NCI-H1930 (cell line): ENCODE data around the gene HTT.

Experiments used
- DNase-seq, 2 experiments: peaks; one replicate each; lab custom pipeline; 2025; lab: John Stamatoyannopoulos, UW

The HTT gene

DNA sequence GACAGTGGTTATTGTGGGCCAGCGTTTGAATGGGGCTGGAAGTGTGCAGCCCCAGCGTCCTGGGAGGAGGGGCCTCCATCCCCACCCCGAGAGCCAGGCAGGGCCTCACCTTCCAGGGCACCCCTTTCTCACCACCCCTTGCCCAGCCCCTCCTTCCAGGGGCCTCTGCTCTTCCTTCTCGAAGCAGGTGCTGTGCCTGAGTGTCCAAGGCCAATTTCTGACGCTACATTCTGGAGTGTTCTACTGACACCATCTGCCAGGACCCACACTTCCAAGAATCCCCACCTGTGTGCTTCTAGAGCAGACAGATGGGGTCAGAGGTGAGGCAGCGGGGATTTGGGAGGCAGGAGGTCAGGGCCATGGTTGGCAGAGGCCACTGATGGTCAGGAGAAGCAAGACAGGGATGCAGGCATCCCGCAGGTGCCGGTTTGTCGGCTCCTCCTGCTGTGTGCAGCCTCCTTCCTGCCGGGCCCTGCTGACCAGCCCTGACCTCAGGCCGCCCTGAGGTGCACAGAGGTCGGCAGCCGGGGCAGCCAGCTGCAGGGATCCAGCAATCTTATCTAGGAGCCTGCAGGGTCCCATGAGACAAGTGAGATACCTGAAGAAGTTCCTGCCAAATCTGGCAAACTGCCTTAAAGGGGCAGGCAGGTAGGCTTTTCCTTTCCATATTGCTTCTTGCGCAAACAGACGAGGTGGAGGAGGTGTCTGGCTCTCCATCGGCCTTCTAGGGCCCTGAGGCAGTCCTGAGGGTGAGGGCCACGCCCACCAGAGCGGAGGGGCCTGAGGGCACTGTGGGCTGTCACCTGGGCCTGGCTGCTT lies 193.3 kb downstream of the HTT start:
- no peak for DNase-seq

DNA sequence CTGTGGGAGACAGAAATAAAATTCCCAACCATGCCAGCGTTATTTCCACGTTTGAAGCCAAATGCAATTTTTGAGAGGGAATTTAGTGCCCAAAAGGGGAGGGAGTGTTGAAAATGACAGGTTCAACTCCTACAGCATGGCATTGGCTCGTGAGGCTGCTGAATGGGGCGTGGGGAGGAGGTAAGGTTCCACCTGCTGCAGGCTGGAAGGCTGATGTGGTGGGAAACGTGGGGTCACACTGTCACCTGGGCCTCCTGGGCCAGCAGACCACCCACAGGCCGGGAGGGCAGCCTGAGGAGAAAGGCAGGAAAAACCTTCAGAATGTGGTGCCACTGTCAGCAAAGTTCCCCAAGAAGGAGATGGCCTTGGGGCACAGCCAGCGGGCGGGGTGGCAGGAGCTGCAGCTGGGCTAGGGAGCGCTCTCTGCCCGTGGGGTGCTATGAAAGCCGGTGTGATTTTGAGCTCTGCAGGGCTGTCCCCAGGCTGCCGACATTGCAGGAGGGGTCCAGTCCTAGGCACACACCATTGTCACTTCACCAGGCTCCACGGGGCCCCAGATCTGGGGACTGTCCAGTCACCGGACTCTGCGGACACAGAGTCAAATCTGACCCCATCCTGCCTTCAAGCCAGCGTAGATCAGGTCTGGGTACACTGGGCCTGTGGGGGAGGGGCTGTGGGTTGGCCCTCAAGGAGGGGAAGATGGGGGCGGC lies 194.1 kb downstream of the HTT start:
- DNase-seq, result no peak

DNA sequence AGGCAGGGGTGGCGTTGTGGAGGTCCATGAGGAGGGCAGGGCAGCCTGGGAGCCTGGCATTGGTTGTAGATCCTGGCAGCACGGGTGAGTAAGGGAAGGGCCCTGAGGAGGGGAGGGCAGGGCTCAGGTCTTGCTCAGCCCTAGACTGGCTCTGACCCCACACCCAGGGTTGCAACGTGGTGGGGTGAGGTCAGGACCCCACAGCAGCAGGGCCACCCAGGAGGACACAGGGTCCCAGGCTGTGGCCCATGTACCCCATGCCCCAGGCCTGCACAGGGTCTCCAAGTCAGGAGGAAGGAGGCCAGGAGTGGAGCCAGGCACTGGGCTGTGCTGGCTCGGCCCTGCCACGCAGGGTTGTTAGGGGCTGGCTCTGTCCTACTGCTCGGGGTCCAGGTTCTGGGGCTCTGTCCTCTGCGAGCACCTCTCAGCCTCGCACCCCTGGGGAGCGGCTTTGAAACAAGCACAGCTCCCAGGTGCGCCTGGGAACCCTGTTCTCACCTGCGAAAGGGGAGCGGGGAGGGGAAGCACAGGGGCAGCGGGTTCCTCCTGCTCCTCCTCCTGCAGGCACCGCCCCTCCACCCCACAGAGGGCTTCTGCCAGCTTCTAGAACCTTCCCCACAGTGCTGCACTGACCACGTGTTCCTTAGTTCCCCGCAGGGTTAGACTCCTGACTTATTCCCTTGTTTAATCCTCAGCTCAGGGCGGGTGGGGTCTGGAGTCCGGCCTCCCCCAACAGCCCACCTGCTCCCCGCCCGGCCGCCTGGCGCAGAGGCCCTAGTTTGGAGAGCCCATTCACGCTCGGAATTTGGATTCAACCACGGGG lies 194.8 kb downstream of the HTT start:
- DNase-seq, result no peak

DNA sequence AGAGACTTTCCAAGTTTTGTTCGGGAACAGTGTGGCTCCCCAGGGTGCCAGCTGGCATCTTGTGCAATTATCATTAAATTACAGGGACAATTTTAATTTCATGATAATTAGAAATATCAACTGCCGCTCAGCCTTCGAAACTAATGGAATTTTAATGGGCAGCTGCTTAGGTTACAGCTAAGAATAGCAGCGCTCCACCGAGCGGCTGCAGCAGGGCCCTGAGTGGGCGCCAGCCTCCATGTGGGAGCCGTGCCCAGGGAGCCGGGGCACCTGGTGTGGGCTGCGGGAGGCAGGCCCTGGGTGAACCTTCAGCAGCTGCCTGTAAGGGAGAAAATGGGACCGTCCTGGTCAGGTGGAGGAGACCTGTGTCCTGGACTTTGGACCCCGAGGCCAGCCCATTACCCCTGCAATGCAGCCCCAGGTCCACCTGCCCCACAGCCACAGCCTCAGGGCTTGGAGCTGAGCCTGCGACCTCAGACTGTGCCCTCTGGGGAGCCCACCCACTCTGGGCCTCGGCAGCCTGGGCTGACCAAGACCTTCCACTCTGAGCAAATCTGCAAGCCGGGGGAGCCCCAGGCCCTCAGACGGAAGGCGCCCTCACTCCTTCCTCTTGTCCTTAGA lies 195.6 kb downstream of the HTT start:
- no peak for DNase-seq

DNA sequence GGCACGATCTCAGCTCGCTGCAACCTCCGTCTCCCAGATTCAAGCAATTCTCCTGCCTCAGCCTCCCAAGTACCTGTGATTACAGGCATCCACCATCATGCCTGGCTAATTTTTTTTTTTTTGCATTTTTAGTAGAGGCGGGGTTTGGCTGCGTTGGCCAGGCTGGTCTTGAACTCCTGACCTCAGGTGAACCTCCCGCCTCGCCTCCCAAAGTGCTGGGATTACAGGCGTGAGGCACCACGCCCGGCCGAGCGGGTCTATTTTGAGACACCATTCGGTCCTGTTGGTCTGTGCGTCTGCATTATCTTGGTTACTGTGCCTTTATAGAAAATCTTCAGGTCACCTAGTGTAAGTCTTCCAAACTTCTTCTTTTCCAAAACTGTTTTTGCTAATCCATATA lies 196.7 kb downstream of the HTT start:
- DNase-seq, result no peak

DNA sequence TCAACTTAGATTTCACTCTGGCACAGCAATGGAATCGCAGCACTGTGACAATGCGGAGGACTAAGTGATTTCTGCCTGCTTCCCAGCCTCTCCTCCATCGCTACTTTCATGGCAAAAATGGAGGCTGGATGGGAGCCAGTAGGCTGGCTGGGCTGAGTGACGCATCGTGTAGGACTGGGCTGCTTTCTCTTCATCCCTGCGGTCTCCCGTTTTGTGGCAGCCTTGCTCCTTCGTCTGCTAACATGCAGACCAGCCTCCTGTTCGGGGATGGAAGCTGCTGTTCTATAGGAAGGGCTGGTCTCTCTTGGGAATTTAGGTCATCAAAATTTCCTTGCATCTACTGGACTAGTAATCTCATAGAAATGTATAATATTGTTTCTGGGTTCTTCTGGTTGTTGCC lies 202.5 kb downstream of the HTT start:
- DNase-seq, result no peak

DNA sequence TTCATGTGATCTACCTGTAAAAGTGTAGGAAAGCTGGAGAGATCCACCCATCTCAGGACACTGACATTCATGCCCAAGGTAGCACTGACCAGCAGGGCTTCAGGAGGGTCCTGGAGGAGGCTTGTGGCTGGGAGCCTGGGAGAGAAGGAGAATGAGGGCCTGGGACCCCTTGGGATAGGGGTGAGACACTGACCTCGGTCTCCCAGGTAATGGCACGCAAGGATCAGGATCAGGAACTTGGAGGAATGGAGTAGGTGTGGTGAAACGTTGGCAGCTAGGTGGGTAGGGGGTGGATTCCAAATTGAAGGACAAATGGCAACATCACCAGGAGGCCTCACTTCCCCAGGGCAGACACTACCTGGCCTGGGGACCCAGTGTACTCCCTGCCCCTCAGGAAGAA lies 206.0 kb downstream of the HTT start:
- no peak for DNase-seq

DNA sequence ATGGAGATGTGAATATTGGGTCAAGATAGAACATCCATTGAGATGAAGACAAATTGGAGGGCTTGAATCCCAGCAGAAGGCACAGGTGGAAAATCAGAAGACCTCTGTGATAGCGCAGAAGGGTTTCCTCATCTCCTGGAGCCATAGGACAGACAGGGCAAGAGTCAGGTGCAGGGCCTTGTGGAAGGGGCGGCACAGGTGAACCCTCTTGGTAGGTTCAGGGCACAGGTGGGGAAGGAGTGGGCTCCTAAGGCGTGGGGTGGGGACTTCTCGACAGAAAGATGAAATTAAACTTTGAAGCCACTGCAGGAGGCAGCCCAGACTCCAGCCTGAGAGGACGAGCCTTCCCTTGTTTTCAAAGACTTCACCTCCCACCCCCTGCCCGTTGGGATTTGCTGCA lies 209.0 kb downstream of the HTT start:
- no peak for DNase-seq

DNA sequence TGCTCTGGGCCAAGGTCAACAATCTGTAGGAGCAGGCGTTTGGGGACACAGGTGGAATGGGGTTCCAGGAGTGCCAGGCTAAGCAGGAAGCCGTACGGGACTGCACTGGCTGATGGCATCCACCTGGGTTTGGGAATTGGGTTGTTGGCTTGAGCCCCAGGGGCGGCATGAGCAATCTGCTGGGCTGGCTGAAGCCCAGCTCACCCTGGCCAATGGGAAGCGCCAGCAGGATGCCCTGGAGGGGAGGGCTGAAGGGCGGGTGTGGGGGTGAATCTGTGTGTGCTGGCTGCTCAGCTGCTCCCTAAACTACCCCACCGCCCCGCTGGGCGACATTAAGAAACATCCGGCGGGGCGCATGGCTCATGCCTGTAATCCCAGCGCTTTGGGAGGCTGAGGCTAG lies 209.4 kb downstream of the HTT start:
- no peak for DNase-seq

DNA sequence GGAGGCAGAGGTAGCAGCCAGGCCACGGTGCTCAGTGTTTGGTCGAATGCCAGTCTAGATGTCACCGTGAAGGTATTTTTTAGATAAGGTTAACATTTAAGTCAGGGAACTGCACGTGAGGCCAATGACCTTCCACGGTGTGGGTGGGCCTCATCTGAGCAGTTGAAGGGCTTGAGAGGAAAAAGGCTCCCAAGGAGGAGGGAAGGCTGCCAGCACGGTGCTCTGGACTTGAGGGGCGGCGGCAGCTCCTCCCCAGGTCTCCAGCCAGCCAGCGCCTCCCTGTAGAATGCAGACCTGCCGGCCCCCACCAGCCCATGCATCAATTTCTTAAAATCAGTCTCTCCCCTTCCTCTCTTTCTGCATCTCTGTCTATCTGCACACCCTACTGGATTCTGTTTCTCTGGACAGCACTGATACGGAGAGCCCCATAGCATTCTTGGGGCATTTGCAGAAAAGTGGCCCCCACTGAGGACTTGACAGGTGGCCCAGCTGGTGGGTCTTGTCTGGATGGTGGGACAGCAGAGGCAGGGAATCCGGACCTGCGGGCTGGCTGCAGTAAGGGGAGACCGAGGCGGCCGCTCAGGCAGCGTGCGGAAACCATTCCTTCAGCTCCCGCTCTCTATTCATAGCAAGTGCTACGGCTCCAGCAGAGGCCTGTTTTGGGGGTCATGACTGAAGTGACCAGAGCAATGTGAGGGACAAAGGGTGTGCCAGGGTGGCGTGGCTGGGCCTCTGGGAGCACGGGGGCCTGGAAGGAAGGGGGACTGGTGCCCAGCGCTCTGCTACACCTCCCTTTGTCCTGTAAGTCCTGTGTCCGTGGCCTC lies 210.5 kb downstream of the HTT start:
- no peak for DNase-seq

DNA sequence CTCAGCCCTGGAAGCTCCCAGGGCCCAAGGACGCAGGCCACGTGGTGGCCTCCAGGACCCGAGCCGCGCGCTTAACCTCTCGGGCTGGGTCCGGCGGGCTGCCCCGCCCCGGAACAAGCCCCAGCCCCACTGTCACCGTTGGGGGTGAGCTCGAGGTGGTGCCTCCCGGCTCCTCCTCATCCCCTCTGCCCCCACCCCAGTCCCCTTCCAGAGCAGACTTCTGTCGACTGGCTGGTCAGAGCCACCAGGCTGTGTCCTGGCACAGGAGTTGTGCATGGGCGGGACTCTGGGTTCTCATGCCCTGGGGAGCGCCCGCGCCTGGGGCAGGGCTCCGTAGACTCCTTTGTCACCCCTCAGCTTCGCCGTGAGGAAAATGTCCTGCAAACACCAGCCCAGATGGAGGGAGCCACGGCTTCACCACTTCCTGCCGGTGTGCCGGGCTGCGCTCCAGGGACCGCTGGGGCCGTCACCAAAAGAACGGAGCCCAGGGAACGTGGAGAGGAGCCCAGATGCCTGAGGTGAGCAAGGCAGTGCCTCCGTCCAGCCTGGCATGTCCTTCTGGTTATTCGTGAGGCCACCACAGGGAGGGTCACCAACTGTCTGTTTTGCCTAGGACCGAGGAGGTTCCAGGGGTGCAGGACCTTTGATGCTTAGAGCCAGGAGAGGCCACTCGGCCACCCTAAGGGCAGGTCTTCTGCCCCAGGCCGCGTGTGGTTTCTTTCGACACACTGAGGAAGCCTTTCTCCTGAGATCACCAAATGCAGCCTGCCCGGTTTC lies 211.3 kb downstream of the HTT start:
- DNase-seq, result no peak

DNA sequence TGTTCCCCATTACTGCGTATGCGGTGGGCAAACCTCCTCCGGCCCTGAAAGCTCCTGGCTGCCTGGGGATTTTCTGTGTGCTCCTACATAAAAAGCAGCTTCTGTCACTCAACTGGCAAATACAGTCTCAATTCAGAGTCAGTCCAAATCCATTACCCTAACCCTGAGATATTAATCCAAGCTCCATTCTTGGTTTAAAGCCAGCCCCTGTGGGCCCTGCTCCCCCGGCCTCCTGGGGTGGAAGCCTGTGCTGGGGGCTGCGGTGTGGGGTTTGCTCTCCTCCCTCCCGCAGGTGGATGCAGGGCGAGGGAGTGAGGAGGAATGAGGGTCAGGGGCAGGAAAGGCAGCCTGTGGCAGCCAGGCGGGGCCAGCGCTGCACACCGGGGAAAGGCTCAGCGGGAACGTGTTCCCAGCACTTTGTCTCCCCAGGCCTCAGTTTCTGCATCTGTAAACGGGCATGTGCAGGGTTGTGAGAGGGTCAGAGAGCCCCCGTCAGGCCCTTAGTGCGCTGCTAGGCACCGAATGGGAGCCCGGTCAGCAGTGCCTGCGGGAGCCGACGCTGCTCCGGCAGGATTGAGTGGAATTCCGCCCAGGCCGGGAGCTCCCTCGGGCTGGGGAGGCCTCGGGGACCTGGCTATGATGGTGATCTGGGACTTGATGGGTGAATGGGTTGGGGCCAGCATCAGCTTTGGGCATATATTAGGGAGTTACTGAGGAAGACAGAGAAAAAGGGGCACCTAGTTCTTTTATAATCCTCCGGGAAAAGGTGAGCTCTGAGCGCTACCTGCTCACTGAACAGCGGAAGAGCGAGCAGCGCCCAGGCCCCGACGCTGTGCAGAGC lies 212.1 kb downstream of the HTT start:
- DNase-seq, result no peak

DNA sequence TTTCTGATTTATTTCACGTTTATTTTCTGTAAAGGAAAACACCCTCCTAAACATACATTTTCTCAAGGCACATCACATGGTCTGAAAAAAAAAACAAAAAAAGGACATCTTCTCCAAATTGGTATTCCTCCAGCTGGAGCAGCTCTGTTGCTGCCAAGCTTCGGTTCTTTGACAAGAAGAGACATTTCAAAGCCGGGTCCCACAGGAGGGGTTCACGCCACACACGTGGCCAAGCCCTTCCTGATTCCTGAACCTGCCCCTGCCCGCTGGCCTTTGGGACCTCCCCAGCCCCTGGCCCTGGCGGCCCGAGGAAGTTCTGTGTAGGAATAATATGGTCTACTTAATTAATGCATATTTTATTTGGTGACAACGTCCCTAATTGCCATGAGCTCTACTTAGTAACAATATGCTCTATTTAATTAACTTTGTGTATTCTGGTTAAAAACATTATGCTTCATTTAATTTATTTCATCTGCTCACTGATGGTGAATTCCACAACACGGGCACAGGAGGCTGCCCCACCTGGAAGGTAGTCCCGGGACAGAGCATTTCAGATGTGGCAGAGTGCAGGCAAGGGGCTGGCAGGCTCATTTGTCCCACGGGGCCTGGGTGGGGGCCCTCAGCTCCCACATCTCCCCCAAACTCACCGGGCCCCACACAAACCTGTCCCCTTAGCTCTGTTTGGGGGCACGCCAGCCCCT lies 212.9 kb downstream of the HTT start:
- DNase-seq, result no peak

DNA sequence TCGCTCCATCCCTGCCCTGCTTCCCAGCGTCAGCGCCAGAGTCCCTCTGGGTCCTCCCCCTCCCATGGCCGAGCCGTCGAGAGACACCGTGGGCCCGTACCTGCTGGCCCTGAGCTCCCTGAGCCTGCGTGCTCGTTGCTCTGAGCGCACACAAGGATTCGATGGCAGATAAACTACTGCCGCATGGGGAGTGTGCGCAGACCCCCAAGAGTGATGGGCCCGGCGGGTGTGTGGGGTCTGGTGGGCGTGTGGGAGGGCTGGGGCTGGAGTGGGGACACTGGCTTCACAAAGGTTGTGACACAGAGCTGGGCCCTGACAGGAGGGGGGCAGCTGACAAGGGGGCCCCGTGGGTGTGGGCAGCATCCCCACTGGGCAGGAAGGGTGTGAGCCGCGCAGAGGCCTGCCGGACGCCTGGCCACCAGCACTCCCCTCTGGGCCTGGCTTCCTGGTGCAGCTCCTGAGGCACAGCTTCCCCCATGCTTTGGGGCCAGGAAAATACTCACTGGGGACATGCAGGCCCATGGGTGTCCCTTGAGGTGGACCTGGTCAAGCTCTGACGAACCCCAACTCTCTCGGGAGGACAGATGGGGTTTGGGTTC lies 213.6 kb downstream of the HTT start:
- no peak for DNase-seq

DNA sequence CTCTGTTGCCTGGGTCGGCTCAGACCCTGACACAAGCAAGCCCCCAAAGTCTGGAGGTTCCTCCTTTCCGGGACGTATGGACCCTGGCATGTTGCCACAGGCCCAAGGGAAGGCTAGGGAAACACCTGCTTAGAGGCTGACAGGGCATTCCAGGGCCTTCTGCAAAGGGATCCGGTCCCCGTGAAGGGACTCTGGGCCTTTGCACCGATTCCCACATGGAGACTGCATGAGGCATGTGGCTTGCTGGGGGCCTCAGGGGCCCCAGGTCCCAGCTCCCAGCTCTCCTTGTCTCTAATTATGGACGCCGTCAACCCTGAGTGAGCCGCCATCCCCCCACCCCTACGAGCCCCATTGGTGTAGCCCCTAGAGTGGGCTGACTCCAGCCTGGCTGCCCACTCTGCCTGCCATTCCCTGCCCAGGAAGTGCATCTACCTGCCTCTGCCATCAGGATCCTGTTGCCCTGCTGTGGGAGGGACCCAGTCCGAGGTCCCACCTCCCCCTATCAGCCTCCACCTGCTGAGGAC lies 214.2 kb downstream of the HTT start:
- no peak for DNase-seq

DNA sequence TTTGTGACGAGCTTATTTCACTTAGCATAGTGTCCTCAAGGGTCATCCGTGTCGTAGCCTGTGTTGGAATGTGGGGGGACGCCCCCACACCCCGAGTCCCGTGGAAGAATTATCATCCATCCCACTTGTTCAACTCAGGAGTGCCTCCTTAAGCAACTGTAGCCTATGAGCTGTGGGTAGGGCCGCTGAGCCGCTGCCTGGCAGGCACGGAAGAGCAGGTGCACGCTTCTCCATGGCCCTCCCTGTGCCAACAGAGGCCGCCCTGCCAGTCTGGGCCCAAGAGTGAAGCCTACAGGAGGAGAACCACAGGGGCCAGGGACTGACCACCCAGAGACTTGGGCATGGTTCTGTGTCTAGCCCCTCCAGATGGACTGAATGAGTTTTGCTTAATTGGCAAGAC lies 216.0 kb downstream of the HTT start:
- no peak for DNase-seq

DNA sequence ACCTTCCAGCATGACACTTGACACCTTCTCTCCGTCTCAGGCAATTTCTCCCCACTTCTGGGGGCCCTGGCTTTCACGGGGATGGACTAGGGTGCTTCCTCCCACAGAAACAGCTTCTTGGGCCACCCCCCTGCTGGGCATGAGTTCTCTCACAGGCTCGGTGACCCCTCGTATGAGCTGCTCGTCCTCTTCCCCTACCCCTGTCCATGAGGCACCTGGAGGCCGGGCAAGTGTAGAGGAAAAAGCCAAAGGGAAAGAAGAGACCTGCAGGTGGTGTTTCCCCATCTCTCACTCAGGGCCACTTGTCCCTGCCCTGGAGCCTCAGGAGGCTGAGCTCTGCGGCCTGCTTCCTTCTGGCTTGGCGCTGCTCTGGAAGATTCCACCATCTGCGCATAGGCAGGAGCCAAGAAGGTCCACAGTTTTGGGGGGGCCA lies 216.4 kb downstream of the HTT start:
- DNase-seq, result no peak

DNA sequence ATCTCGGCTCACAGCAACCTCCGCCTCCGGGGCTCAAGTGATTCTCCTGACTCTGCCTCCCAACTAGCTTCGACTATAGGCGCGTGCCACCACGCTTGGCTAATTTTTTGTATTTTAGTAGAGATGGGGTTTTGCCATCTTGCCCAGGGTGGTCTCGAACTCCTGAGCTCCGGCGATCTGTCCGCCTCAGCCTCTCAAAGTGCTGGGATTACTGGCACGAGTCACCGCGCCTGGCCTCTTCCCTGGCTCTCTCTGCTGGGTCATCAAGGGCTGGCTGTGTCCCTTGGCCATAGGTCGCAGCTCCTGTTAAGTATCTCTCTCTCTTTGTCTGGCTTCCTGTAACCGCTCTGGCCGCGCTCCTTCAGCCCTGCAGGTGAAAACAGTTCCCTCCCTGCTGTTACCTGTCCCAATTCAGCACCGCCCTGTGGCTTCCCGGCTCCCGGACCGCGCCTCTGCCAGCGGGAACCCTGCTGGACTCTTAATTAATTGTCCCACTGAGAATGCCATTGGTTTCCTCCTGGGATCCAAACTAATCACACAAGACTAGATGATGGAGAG lies 217.0 kb downstream of the HTT start:
- no peak for DNase-seq
